ENCODE data around the gene DCBLD1.

- TF ChIP-seq CTCF (conservative IDR thresholded peaks at IDR 0.05; ENCODE audit: low read length) (no peak), EZH2phosphoT487 (IDR thresholded peaks at IDR 0.05; ENCODE audit: borderline replicate concordance) (no peak)
These were observed 52.5 kb downstream of the DCBLD1 start for GRCh38 chr6:117534974-117535373.

Data from Loucy (cell line).